Measurements from ENCODE around the gene FSHR. TPM values are rescaled to one million over a fixed set of nuclear protein-coding genes. Genes with fewer than 3 reads are reported as not detected.

Gene FSHR
- total RNA-seq, 1 donor from 2014 or later: not detected

- DNase-seq (ENCODE audit: low spot score in 2 of 2) (no peak), FAIRE-seq (no peak)
These were observed 117.1 kb downstream of the FSHR start for GRCh38 chr2:49037197-49037596.

GRCh38 chr2:49035481-49035880 is 118.8 kb downstream of the FSHR start:
- DNase-seq (ENCODE audit: low spot score in 2 of 2) (no peak), FAIRE-seq (no peak)

GRCh38 chr2:49033394-49034185 is 120.7 kb downstream of the FSHR start:
- DNase-seq (ENCODE audit: low spot score in 2 of 2) (no peak), FAIRE-seq (no peak)

GRCh38 chr2:49032936-49033335 is 121.4 kb downstream of the FSHR start:
- no peak for FAIRE-seq
- DNase-seq (ENCODE audit: low spot score in 2 of 2): no peak

GRCh38 chr2:49032126-49032525 is 122.2 kb downstream of the FSHR start:
- FAIRE-seq (no peak), DNase-seq (ENCODE audit: low spot score in 2 of 2) (no peak)

GRCh38 chr2:49029406-49029805 is 124.9 kb downstream of the FSHR start:
- no peak for FAIRE-seq
- no peak for DNase-seq (ENCODE audit: low spot score in 2 of 2)

- no peak for FAIRE-seq
These were observed 126.2 kb downstream of the FSHR start for GRCh38 chr2:49028101-49028500.

GRCh38 chr2:49026706-49027105 is 127.6 kb downstream of the FSHR start:
- FAIRE-seq (no peak), DNase-seq (ENCODE audit: low spot score in 2 of 2) (no peak)

More at GRCh38 chr2:49028101-49028500, 126.2 kb downstream of the FSHR start:
- no peak for DNase-seq (ENCODE audit: low spot score in 2 of 2)

GRCh38 chr2:49021271-49021670 is 133.0 kb downstream of the FSHR start:
- DNase-seq (ENCODE audit: low spot score in 2 of 2) (no peak), FAIRE-seq (no peak)

- FAIRE-seq (no peak), DNase-seq (ENCODE audit: low spot score in 2 of 2) (no peak)
These were observed 149.1 kb downstream of the FSHR start for GRCh38 chr2:49005261-49005660.

GRCh38 chr2:49004036-49004626 is 150.2 kb downstream of the FSHR start:
- DNase-seq (ENCODE audit: low spot score in 2 of 2) (no peak), FAIRE-seq (no peak)

GRCh38 chr2:49003201-49003600 is 151.1 kb downstream of the FSHR start:
- FAIRE-seq: no peak
- no peak for DNase-seq (ENCODE audit: low spot score in 2 of 2)

- no peak for DNase-seq (ENCODE audit: low spot score in 2 of 2)
- FAIRE-seq: no peak
These were observed 151.6 kb downstream of the FSHR start for GRCh38 chr2:49002750-49003149.

GRCh38 chr2:49000695-49001094 is 153.6 kb downstream of the FSHR start:
- DNase-seq (ENCODE audit: low spot score in 2 of 2) (no peak), FAIRE-seq (no peak)

- DNase-seq (ENCODE audit: low spot score in 2 of 2): no peak
- FAIRE-seq: no peak
These were observed 155.9 kb downstream of the FSHR start for GRCh38 chr2:48998449-48998848.

- no peak for DNase-seq (ENCODE audit: low spot score in 2 of 2)
- FAIRE-seq: no peak
These were observed 160.7 kb downstream of the FSHR start for GRCh38 chr2:48993576-48993975.

- FAIRE-seq (no peak), DNase-seq (ENCODE audit: low spot score in 2 of 2) (no peak)
These were observed 162.7 kb downstream of the FSHR start for GRCh38 chr2:48991415-48992131.

GRCh38 chr2:48984922-48985321 is 169.4 kb downstream of the FSHR start:
- FAIRE-seq: no peak
- no peak for DNase-seq (ENCODE audit: low spot score in 2 of 2)

- no peak for FAIRE-seq
These were observed 170.8 kb downstream of the FSHR start for GRCh38 chr2:48983551-48983950.

GRCh38 chr2:48982887-48983435 is 171.4 kb downstream of the FSHR start:
- FAIRE-seq (no peak), DNase-seq (ENCODE audit: low spot score in 2 of 2) (no peak)

More at GRCh38 chr2:48983551-48983950, 170.8 kb downstream of the FSHR start:
- DNase-seq (ENCODE audit: low spot score in 2 of 2): no peak

- DNase-seq (ENCODE audit: low spot score in 2 of 2) (no peak), FAIRE-seq (no peak)
These were observed 173.5 kb downstream of the FSHR start for GRCh38 chr2:48980846-48981245.
